Mesendoderm (in vitro differentiated cells): ENCODE measurements around the gene L2HGDH.

Experiments
- DNase-seq: peaks from one replicate; pipeline ENCODE4 v3.0.0; 2013
- H2AK5ac ChIP-seq: 2 replicates; pipeline ENCODE4 v1.6.1; 2013; ENCODE audit warnings: low read length, inconsistent platforms
- H2BK120ac ChIP-seq: 2 replicates; pipeline ENCODE4 v1.6.1; 2013; ENCODE audit warnings: low read depth, mild to moderate bottlenecking, low read length, moderate library complexity, mixed read lengths
- H2BK15ac ChIP-seq: replicated peaks from 2 replicates; pipeline ENCODE4 v1.6.1; 2013; ENCODE audit warnings: low read depth, mild to moderate bottlenecking, moderate library complexity
- H2BK5ac ChIP-seq: 2 replicates; pipeline ENCODE4 v1.6.1; 2013; ENCODE audit warnings: low read length, inconsistent platforms
- H3K18ac ChIP-seq: 2 replicates; pipeline ENCODE4 v1.6.1; 2013; ENCODE audit warnings: mild to moderate bottlenecking, low read length, mixed read lengths
- H3K23ac ChIP-seq: one replicate; pipeline ENCODE4 v1.6.1; 2013; ENCODE audit warnings: low read length
- H3K27ac ChIP-seq: 2 replicates; pipeline ENCODE4 v1.5.1; 2013; ENCODE audit warnings: low read depth, mild to moderate bottlenecking, inconsistent platforms, low read length, moderate library complexity
- H3K27me3 ChIP-seq: 2 replicates; pipeline ENCODE4 v1.6.1; 2013; ENCODE audit warnings: low read length, control low read depth, mild to moderate bottlenecking, inconsistent platforms; ENCODE audit not compliant: insufficient read depth, poor library complexity
- H3K36me3 ChIP-seq: 2 replicates; pipeline ENCODE4 v1.6.1; 2013; ENCODE audit warnings: low read length, inconsistent platforms; ENCODE audit not compliant: control insufficient read depth, insufficient read depth
- H3K4ac ChIP-seq: one replicate; pipeline ENCODE4 v1.6.1; 2013; ENCODE audit warnings: low read depth, mild to moderate bottlenecking, low read length, moderate library complexity
- H3K4me1 ChIP-seq: 2 replicates; pipeline ENCODE4 v1.6.1; 2013; ENCODE audit warnings: low read depth, low read length, inconsistent platforms; ENCODE audit not compliant: control insufficient read depth
- H3K4me2 ChIP-seq: 2 replicates; pipeline ENCODE4 v1.6.1; 2013; ENCODE audit warnings: low read length
- H3K4me3 ChIP-seq: 2 replicates; pipeline ENCODE4 v1.5.1; 2013; ENCODE audit warnings: mild to moderate bottlenecking, low read length
- H3K56ac ChIP-seq: one replicate; pipeline ENCODE4 v1.6.1; 2013; ENCODE audit warnings: low read length
- H3K79me1 ChIP-seq: 2 replicates; pipeline ENCODE4 v1.6.1; 2013; ENCODE audit warnings: low read length, inconsistent platforms
- H3K79me2 ChIP-seq: 2 replicates; pipeline ENCODE4 v1.6.1; 2013; ENCODE audit warnings: mild to moderate bottlenecking, low read length; ENCODE audit not compliant: control insufficient read depth, insufficient read depth
- H3K9ac ChIP-seq: 2 replicates; pipeline ENCODE4 v1.6.1; 2013; ENCODE audit warnings: low read length, inconsistent platforms
- H4K5ac ChIP-seq: one replicate; pipeline ENCODE4 v1.6.1; 2013; ENCODE audit warnings: low read length
- H4K8ac ChIP-seq: one replicate; pipeline ENCODE4 v1.6.1; 2013; ENCODE audit warnings: low read depth, mild to moderate bottlenecking, control low read depth, low read length, moderate library complexity
- WGBS: extraction: QIAGEN DNeasy Blood & Tissue Kit; methylation state at CpG from one replicate; pipeline ENCODE4 v1.1.7; 2013; ENCODE audit warnings: low lambda C conversion rate, missing lambda C conversion rate; ENCODE audit not compliant: insufficient coverage; ENCODE audit errors: extremely low coverage; 5-methylcytosine and 5-hydroxymethylcytosine counted together

The L2HGDH gene

GRCh38 chr14:50228313-50228712, 83.7 kb downstream of the L2HGDH start:
- Histone ChIP-seq H3K4me2 (no peak overlapping the region), H2BK120ac (no peak overlapping the region), H3K79me2 (peaks cover 20% of the 10 kb centered on the region), H3K56ac (no peak overlapping the region), H3K18ac (no peak overlapping the region), H3K36me3 (no peaks in the 10 kb centered on the region), H2BK5ac (no peak overlapping the region), H3K9ac (no peak overlapping the region), H3K4me3 (no peak overlapping the region), H2BK15ac (no peak overlapping the region), H3K4me1 (peaks cover 2% of the 10 kb centered on the region), H4K8ac (no peak overlapping the region), H3K23ac (no peak overlapping the region), H2AK5ac (no peak overlapping the region), H3K27me3 (no peaks in the 10 kb centered on the region), H3K79me1 (peaks cover 2% of the 10 kb centered on the region), H4K5ac (no peak overlapping the region), H3K4ac (no peak overlapping the region), H3K27ac (no peak overlapping the region)
- no peak for DNase-seq
- no CpG with 5 or more reads among the region's 2 CpGs for WGBS

- no peak overlapping the region for H2AK5ac ChIP-seq
Measured at GRCh38 chr14:50225974-50226297, 86.1 kb downstream of the L2HGDH start.

GRCh38 chr14:50225067-50225973, 86.7 kb downstream of the L2HGDH start:
- peaks cover 4% of the 10 kb centered on the region for H3K79me1 ChIP-seq
- WGBS: no CpG with 5 or more reads among the region's 5 CpGs
- no peaks in the 10 kb centered on the region for H3K27me3 ChIP-seq
- H3K56ac ChIP-seq: peak overlapping the region; percentile 28
- H2AK5ac ChIP-seq: no peak overlapping the region
- H3K79me2 ChIP-seq: peaks cover 21% of the 10 kb centered on the region
- H3K9ac ChIP-seq: no peak overlapping the region
- peaks cover 2% of the 10 kb centered on the region for H3K4me1 ChIP-seq
- H3K18ac ChIP-seq: no peak overlapping the region
- no peak overlapping the region for H3K4me2 ChIP-seq
- no peak overlapping the region for H3K4me3 ChIP-seq
- no peak overlapping the region for H4K5ac ChIP-seq
- no peak overlapping the region for H2BK15ac ChIP-seq
- no peak overlapping the region for H3K23ac ChIP-seq
- H3K27ac ChIP-seq: no peak overlapping the region
- no peaks in the 10 kb centered on the region for H3K36me3 ChIP-seq
- H4K8ac ChIP-seq: no peak overlapping the region
- H2BK5ac ChIP-seq: no peak overlapping the region
- DNase-seq: no peak
- no peak overlapping the region for H3K4ac ChIP-seq
- no peak overlapping the region for H2BK120ac ChIP-seq

More at GRCh38 chr14:50225974-50226297, 86.1 kb downstream of the L2HGDH start:
- WGBS: no CpG with 5 or more reads among the region's 5 CpGs
- H3K56ac ChIP-seq: no peak overlapping the region
- H2BK15ac ChIP-seq: no peak overlapping the region
- no peaks in the 10 kb centered on the region for H3K36me3 ChIP-seq
- no peak overlapping the region for H3K27ac ChIP-seq
- H3K4me3 ChIP-seq: no peak overlapping the region
- no peak overlapping the region for H4K8ac ChIP-seq
- no peak overlapping the region for H3K4me2 ChIP-seq
- DNase-seq: peak; percentile 80
- peaks cover 20% of the 10 kb centered on the region for H3K79me2 ChIP-seq
- peaks cover 4% of the 10 kb centered on the region for H3K79me1 ChIP-seq
- no peaks in the 10 kb centered on the region for H3K27me3 ChIP-seq
- H3K9ac ChIP-seq: no peak overlapping the region
- peaks cover 2% of the 10 kb centered on the region for H3K4me1 ChIP-seq
- no peak overlapping the region for H2BK5ac ChIP-seq
- no peak overlapping the region for H3K4ac ChIP-seq
- H4K5ac ChIP-seq: no peak overlapping the region
- no peak overlapping the region for H3K23ac ChIP-seq
- no peak overlapping the region for H3K18ac ChIP-seq
- H2BK120ac ChIP-seq: no peak overlapping the region

- Histone ChIP-seq H3K4me2 (no peak overlapping the region), H2BK5ac (no peak overlapping the region), H3K79me1 (peaks cover 5% of the 10 kb centered on the region), H3K9ac (no peak overlapping the region), H2BK15ac (no peak overlapping the region), H3K23ac (no peak overlapping the region), H3K18ac (no peak overlapping the region), H3K4ac (no peak overlapping the region), H3K27ac (no peak overlapping the region), H3K79me2 (peaks cover 6% of the 10 kb centered on the region), H3K56ac (no peak overlapping the region), H4K5ac (no peak overlapping the region), H3K36me3 (no peaks in the 10 kb centered on the region), H2BK120ac (no peak overlapping the region), H4K8ac (no peak overlapping the region), H3K4me1 (peaks cover 2% of the 10 kb centered on the region), H2AK5ac (no peak overlapping the region), H3K27me3 (no peaks in the 10 kb centered on the region), H3K4me3 (no peak overlapping the region)
- no peak for DNase-seq
- no CpG with 5 or more reads among the region's 1 CpG for WGBS
Measured at GRCh38 chr14:50222055-50222613, 89.9 kb downstream of the L2HGDH start.

GRCh38 chr14:50218501-50218900, 93.5 kb downstream of the L2HGDH start:
- Histone ChIP-seq H3K27ac (no peak overlapping the region), H2AK5ac (no peak overlapping the region), H3K4me2 (no peak overlapping the region), H2BK15ac (no peak overlapping the region), H3K56ac (no peak overlapping the region), H2BK5ac (no peak overlapping the region), H3K4me1 (no peaks in the 10 kb centered on the region), H3K9ac (no peak overlapping the region), H3K4ac (no peak overlapping the region), H4K5ac (no peak overlapping the region), H3K23ac (no peak overlapping the region), H3K79me2 (peaks cover 4% of the 10 kb centered on the region), H3K36me3 (no peaks in the 10 kb centered on the region), H3K27me3 (no peaks in the 10 kb centered on the region), H3K4me3 (no peak overlapping the region), H2BK120ac (no peak overlapping the region), H4K8ac (no peak overlapping the region), H3K18ac (no peak overlapping the region), H3K79me1 (peaks cover 5% of the 10 kb centered on the region)
- WGBS: no CpG with 5 or more reads among the region's 5 CpGs
- DNase-seq: no peak
